Lung (tissue), 12 donors: ENCODE results near the gene GFRAL. TPM values are rescaled to one million over a fixed set of nuclear protein-coding genes. Genes with fewer than 3 reads are reported as not detected.

Experiments
- ATAC-seq: fragments of 200-7000 bp; cut with Tn5 transposase; one replicate; pipeline ENCODE4 v1.9.1; 2020; ENCODE audit warnings: moderate number of reproducible peaks; ENCODE audit not compliant: insufficient read depth, low FRiP score
- DNase-seq, 3 donors: peaks; one replicate each; pipeline ENCODE4 v3.0.0-alpha.2; 2013 to 2017
- H3K27ac ChIP-seq, 2 donors: one replicate each; pipeline ENCODE4 v1.5.1; 2013; ENCODE audit warnings: mild to moderate bottlenecking in 2 of 2, moderate library complexity in 2 of 2, control low read depth in 1 of 2, inconsistent platforms in 1 of 2, low read depth in 1 of 2, low read length in 1 of 2
- H3K27me3 ChIP-seq, 3 donors: one replicate each; pipeline ENCODE4 v1.5.1; 2013; ENCODE audit warnings: low read length in 2 of 3; ENCODE audit not compliant: control insufficient read depth in 3 of 3, insufficient read depth in 3 of 3
- H3K36me3 ChIP-seq, 4 donors: one replicate each; pipeline ENCODE4 v1.5.1; 2013; ENCODE audit warnings: low read length in 4 of 4, mild to moderate bottlenecking in 1 of 4, moderate library complexity in 1 of 4; ENCODE audit not compliant: control insufficient read depth in 4 of 4, insufficient read depth in 4 of 4
- H3K4me1 ChIP-seq, 5 donors: one replicate each; pipeline ENCODE4 v1.5.1; 2013; ENCODE audit warnings: low read length in 5 of 5, mild to moderate bottlenecking in 2 of 5, moderate library complexity in 1 of 5; ENCODE audit not compliant: control insufficient read depth in 5 of 5, insufficient read depth in 5 of 5
- H3K4me3 ChIP-seq: one replicate; pipeline ENCODE4 v1.5.1; 2013; ENCODE audit warnings: mild to moderate bottlenecking, control low read depth, moderate library complexity
- H3K9ac ChIP-seq, 2 donors: one replicate each; pipeline ENCODE4 v1.5.1; 2013; ENCODE audit warnings: low read length in 2 of 2, control low read depth in 1 of 2; ENCODE audit not compliant: insufficient read depth in 1 of 2
- H3K9me3 ChIP-seq, 4 donors: one replicate each; pipeline ENCODE4 v1.5.1; 2013; ENCODE audit warnings: low read length in 3 of 4, mild to moderate bottlenecking in 1 of 4, moderate library complexity in 1 of 4; ENCODE audit not compliant: control insufficient read depth in 4 of 4, insufficient read depth in 3 of 4
- CTCF ChIP-seq: IDR thresholded peaks from 2 replicates; pipeline ENCODE4 v1.5.1; 2012; ENCODE audit warnings: mild to moderate bottlenecking; ENCODE audit errors: control extremely low read depth, extremely low read depth
- WGBS, 2 donors: extraction: QIAGEN DNeasy Blood & Tissue Kit; methylation state at CpG; one replicate each; pipeline ENCODE4 v1.1.7; 2013; 5-methylcytosine and 5-hydroxymethylcytosine counted together
- polyA plus RNA-seq, 2 donors: library from polyadenylated mRNA; stranded (reverse); fragments of 200-250 nt; gene quantifications; one replicate each; pipeline ENCODE4 v1.2.1, GENCODE V29; 2013
- total RNA-seq, 2 donors: library from RNA; depleted of rRNA in 1 of 2; stranded (reverse); fragments of >200 nt in 1 of 2; gene quantifications; one replicate each; pipeline ENCODE4 v1.2.1, GENCODE V29; 2014 to 2021
- donor health status: control.
- donor health status: control.
- donor health status: Bipolar disorder and iron deficiency.
- donor health status: healthy.
- donor health status: DM: yes; HTN: yes; CAD: no.

The GFRAL gene
- total and polyA plus RNA-seq, 4 donors = not detected

GRCh38 chr6:55433446-55434130 lies 106.3 kb downstream of the GFRAL start:
- Histone ChIP-seq H3K36me3 (no peaks in the 10 kb centered on the region), H3K27ac (no peak overlapping the region), H3K9me3 (no peaks in the 10 kb centered on the region), H3K27me3 (no peaks in the 10 kb centered on the region), H3K4me1 (peaks cover 0 to 2% (median 0%) of the 10 kb centered on the region in 5 donors), H3K9ac (no peak overlapping the region), H3K4me3 (no peak overlapping the region)
- no peak for TF ChIP-seq CTCF
- WGBS, 2 donors = 44 to 66% methylated on average over 2 of the region's 2 CpGs
- ATAC-seq = no peak
- no peak for DNase-seq

- Histone ChIP-seq H3K27ac (no peak overlapping the region), H3K4me1 (peaks cover 0 to 4% (median 0%) of the 10 kb centered on the region in 5 donors), H3K36me3 (no peaks in the 10 kb centered on the region), H3K9ac (no peak overlapping the region), H3K27me3 (no peaks in the 10 kb centered on the region), H3K4me3 (no peak overlapping the region), H3K9me3 (no peaks in the 10 kb centered on the region)
- DNase-seq (no peak), ATAC-seq (no peak)
- TF ChIP-seq CTCF = no peak
- WGBS, 2 donors = 75 to 88% methylated on average over 4 of the region's 4 CpGs
Measured at GRCh38 chr6:55437141-55437540, 109.9 kb downstream of the GFRAL start.

GRCh38 chr6:55438203-55438602 lies 110.9 kb downstream of the GFRAL start:
- no peak for ATAC-seq
- no peaks in the 10 kb centered on the region for H3K36me3 ChIP-seq
- no peaks in the 10 kb centered on the region for H3K27me3 ChIP-seq
- no peak for DNase-seq
- no peak for TF ChIP-seq CTCF
- 76 to 82% methylated on average over 3 of the region's 3 CpGs for WGBS, 2 donors
- H3K4me3 ChIP-seq = no peak overlapping the region
- H3K9ac ChIP-seq = no peak overlapping the region
- no peak overlapping the region for H3K27ac ChIP-seq
- no peaks in the 10 kb centered on the region for H3K9me3 ChIP-seq
- peaks cover 0 to 4% (median 0%) of the 10 kb centered on the region in 5 donors for H3K4me1 ChIP-seq
